ENCODE measurements around the gene PRDM10.

- no peak for TF ChIP-seq POLR2A (IDR thresholded peaks at IDR 0.05)
- TF ChIP-seq CTCF (IDR thresholded peaks at IDR 0.05) = peak in 3 of 6 experiments; percentile 40 to 55 (median 44)
Observed at GRCh38 chr11:129992161-129992944, 10.3 kb downstream of the PRDM10 start.
